ENCODE data around the gene SLC47A1. TPM values are rescaled to one million over a fixed set of nuclear protein-coding genes. Genes with fewer than 3 reads are reported as not detected.

Gene SLC47A1
- total and polyA plus RNA-seq, 10 of the 15 experiments (the other 5 are each of a cell fraction or from before 2014, with no cell fraction given), result 0.41 TPM; not detected in 9

DNA sequence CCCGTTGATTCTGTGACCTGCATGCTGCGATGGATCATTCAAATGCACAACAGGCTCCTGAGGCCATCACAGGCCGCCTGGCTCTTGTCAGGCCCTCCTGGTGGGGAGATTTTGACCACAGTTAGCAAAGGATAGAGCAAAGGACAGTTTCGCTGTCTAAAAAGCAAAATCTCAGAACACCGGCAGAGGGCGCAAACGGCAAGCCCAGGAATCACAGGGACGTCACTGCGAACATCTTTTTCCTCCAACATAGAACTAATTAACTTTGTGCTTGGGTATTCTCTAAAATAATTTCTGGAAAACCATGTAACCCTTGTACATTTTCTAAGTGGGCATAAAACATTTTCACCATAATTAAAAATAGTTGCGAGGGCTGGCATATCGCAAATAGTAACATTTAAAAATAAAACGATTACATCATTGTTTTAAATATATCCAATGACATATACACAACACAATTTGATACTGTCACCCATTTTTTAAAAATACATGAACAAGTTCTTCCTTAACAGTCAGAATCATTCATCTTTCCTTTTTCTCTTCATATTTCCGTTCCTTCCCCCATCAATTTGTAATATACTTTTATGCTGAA lies 19.7 kb upstream of the SLC47A1 start:
- Histone ChIP-seq H3K4me2 (ENCODE audit: control insufficient read depth, insufficient read depth) (no peak overlapping the region), H3K79me2 (ENCODE audit: control insufficient read depth, insufficient read depth, low read length) (no peaks in the 10 kb centered on the region), H4K20me1 (ENCODE audit: control insufficient read depth, insufficient read depth) (no peaks in the 10 kb centered on the region), H3K9ac (ENCODE audit: control insufficient read depth, insufficient read depth, low read length) (no peak overlapping the region), H3K4me1 (ENCODE audit: control insufficient read depth, insufficient read depth, low read length) (peaks cover 2% of the 10 kb centered on the region; the same call in 1 of the 2 replicates), H2AFZ (ENCODE audit: control insufficient read depth, low read depth, low read length) (no peak overlapping the region), H3K9me3 (replicated peaks; ENCODE audit: control insufficient read depth, insufficient read depth, low read length) (no peaks in the 10 kb centered on the region), H3K27me3 (replicated peaks in 1 of 2; ENCODE audit: control insufficient read depth in 2 of 2, insufficient read depth in 2 of 2, low read length in 1 of 2) (no peaks in the 10 kb centered on the region), H3K4me3 (no peak overlapping the region), H3K27ac (ENCODE audit: control insufficient read depth, insufficient read depth) (no peak overlapping the region), H3K36me3 (ENCODE audit: control insufficient read depth in 2 of 2, insufficient read depth in 2 of 2, low read length in 1 of 2) (no peaks in the 10 kb centered on the region; a peak in 1 of 4 replicates)
- POLR2A ChIA-PET, result no interaction called here
- no peak for DNase-seq (ENCODE audit: low read depth, low spot score)
- FAIRE-seq, result peak; percentile 83
- RAD21 ChIA-PET (ENCODE audit: unreplicated experiment), result interaction anchor here (1.2 to 2.0 kb wide), 2 partner anchors 248 to 253 kb away, joined by 6 to 7 read pairs; no protein-coding TSS in a partner anchor
- no TSS peak for BruUV-seq (replicated peaks)
- 2% methylated on average over 13 of the region's 13 CpGs for WGBS (ENCODE audit: insufficient coverage, insufficient replicate concordance, low lambda C conversion rate, missing lambda C conversion rate)
- in situ Hi-C loops (cut with MboI) (loop anchor here (5.0 kb wide), 1 partner anchor 253 kb away; no protein-coding TSS in a partner anchor), intact Hi-C loops (cut with micrococcal nuclease; ENCODE audit: unreplicated experiment) (loop anchor here (1.0 to 5.0 kb wide), 3 partner anchors 133 to 252 kb away; partner anchors contain the start of genes ALDH3A2 and B9D1)
- CTCF ChIA-PET, result interaction anchor here (1.0 to 3.8 kb wide), 14 partner anchors 9 to 258 kb away, joined by 3 to 52 read pairs (median 4); partner anchors contain the start of genes ALDH3A2 and B9D1
- peak; percentile 86 for ATAC-seq
- SMC1A ChIA-PET (ENCODE audit: uncharacterized antibody, unreplicated experiment), result interaction anchor here (1.3 to 3.7 kb wide), 3 partner anchors 133 to 252 kb away, joined by 5 to 22 read pairs (median 7); no protein-coding TSS in a partner anchor
- TF ChIP-seq, protein P1, sequence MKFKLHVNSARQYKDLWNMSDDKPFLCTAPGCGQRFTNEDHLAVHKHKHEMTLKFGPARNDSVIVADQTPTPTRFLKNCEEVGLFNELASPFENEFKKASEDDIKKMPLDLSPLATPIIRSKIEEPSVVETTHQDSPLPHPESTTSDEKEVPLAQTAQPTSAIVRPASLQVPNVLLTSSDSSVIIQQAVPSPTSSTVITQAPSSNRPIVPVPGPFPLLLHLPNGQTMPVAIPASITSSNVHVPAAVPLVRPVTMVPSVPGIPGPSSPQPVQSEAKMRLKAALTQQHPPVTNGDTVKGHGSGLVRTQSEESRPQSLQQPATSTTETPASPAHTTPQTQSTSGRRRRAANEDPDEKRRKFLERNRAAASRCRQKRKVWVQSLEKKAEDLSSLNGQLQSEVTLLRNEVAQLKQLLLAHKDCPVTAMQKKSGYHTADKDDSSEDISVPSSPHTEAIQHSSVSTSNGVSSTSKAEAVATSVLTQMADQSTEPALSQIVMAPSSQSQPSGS (IDR thresholded peaks at IDR 0.05; ENCODE audit: low read length), result peak; percentile 93
- TF ChIP-seq MXI1 (IDR thresholded peaks at IDR 0.05; ENCODE audit: low read depth, low read length) (no peak), TCF3 (IDR thresholded peaks at IDR 0.05; ENCODE audit: borderline replicate concordance, insufficient read depth, low read depth, low read length) (no peak), ZNF207 (IDR thresholded peaks at IDR 0.05; ENCODE audit: borderline replicate concordance) (no peak), ZNF687 (IDR thresholded peaks at IDR 0.05) (no peak), FOXK2 (IDR thresholded peaks at IDR 0.05) (no peak), NR2C2 (IDR thresholded peaks at IDR 0.05; ENCODE audit: borderline replicate concordance, control insufficient read depth, insufficient read length, low read depth) (no peak), PAX8 (IDR thresholded peaks at IDR 0.05) (no peak), EZH2 (IDR thresholded peaks at IDR 0.05; ENCODE audit: borderline replicate concordance, control insufficient read depth, low read depth, low read length) (no peak), RBBP5 (conservative IDR thresholded peaks at IDR 0.05) (no peak), CHD2 (IDR thresholded peaks at IDR 0.05; ENCODE audit: borderline replicate concordance, low read depth, low read length) (no peak), RAD21 (IDR thresholded peaks at IDR 0.05; ENCODE audit: insufficient read depth, low read depth, low read length) (peak; percentile 93), YY1 (IDR thresholded peaks at IDR 0.05; ENCODE audit: low read depth, low read length) (peak; percentile 67)
- TF ChIP-seq, protein P2, sequence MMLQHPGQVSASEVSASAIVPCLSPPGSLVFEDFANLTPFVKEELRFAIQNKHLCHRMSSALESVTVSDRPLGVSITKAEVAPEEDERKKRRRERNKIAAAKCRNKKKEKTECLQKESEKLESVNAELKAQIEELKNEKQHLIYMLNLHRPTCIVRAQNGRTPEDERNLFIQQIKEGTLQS (IDR thresholded peaks at IDR 0.05; ENCODE audit: borderline replicate concordance, extremely low read depth, low read depth, low read length), result no peak
- TF ChIP-seq, protein P3, sequence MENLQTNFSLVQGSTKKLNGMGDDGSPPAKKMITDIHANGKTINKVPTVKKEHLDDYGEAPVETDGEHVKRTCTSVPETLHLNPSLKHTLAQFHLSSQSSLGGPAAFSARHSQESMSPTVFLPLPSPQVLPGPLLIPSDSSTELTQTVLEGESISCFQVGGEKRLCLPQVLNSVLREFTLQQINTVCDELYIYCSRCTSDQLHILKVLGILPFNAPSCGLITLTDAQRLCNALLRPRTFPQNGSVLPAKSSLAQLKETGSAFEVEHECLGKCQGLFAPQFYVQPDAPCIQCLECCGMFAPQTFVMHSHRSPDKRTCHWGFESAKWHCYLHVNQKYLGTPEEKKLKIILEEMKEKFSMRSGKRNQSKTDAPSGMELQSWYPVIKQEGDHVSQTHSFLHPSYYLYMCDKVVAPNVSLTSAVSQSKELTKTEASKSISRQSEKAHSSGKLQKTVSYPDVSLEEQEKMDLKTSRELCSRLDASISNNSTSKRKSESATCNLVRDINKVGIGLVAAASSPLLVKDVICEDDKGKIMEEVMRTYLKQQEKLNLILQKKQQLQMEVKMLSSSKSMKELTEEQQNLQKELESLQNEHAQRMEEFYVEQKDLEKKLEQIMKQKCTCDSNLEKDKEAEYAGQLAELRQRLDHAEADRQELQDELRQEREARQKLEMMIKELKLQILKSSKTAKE (IDR thresholded peaks at IDR 0.05; ENCODE audit: low read depth, poor library complexity, severe bottlenecking), result peak; percentile 45

Measured in GM12878 (cell line).